AG10803 (cell line): Measurements from ENCODE around the gene MAPK10.

Experiments
- DNase-seq: peaks from one replicate; pipeline ENCODE4 v3.0.0; 2010; ENCODE audit warnings: low read depth
- H3K4me3 ChIP-seq: 2 replicates; pipeline ENCODE4 v1.5.1; 2011; ENCODE audit warnings: mild to moderate bottlenecking, low read length, control low read depth
- CTCF ChIP-seq: conservative IDR thresholded peaks from 2 replicates; pipeline ENCODE4 v1.5.1; 2011; ENCODE audit warnings: mild to moderate bottlenecking, low read length, control low read depth, inconsistent platforms

Gene MAPK10

DNA sequence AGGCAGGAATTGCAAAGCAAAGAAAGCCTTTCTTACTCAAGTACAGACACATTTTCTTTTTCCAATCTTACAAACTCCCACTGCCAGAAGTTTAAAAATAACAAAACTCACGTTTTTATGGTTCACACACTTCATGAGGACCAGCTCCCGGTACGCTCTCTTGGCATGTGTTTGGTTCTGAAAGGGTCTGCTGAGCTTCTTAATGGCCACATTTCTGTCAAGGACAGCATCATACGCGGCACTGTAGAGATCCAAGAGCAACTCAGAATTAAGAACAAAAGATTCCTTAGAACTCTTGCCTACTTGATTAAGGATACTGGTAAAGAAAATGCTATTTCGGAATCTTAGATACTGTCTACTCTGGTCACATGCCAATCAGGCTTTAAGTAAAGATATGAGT lies 252.7 kb downstream of the MAPK10 start:
- no peak for TF ChIP-seq CTCF
- no peak for DNase-seq
- no peak overlapping the region for H3K4me3 ChIP-seq

- no peak for DNase-seq
- TF ChIP-seq CTCF, result no peak
- H3K4me3 ChIP-seq, result no peak overlapping the region
These were observed 253.4 kb downstream of the MAPK10 start for GRCh38 chr4:86106475-86106874.

DNA sequence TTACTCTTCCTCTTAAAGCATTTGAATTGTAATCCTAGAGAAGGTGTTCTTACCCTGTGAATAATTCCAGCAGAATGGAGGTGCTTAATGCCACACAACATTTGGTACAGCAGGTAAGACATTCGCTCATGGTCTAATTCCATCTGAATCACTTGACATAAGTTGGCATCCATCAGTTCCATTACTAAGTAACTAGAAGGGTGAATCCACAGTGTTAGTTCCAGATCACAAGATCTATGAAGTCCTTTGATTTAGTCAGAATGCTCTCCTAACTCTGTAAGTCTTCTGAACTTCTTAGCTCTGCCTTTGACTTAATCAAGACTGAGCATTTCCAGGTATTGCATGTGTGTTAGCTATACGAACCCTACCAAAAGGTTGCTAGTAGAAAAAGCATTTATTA lies 258.0 kb downstream of the MAPK10 start:
- TF ChIP-seq CTCF, result no peak
- DNase-seq, result no peak
- no peak overlapping the region for H3K4me3 ChIP-seq

- no peak for TF ChIP-seq CTCF
- DNase-seq, result no peak
- no peak overlapping the region for H3K4me3 ChIP-seq
These were observed 258.4 kb downstream of the MAPK10 start for GRCh38 chr4:86101410-86101809.

DNA sequence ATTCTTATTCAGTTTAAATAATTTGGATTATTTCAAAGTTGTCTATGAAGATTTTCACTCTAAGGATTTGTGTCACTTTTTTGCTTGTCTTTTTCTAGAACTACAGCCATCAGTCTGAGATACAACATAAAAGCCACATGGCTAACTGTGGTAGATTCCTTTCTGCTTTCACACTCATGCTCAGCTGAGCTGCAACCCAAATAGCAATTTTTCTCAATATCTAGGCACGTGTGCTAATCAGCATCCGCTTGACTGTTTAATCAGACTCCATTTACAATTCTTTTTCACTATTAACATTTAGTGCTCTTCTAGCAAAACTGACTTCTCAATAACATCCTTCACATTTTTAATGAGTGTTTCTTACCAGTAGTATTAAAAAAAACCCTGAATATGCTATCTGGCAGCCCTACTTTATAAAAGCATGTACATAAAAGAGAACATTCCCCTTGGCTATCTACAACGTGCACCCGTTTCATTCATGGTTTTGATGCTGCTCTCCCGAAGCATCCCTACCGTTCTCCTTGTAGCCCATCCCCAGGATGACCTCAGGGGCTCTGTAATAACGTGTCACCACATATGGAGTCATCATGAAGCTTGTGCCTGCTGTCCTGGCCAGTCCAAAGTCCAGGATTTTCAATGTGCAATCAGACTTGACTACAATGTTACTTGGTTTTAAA lies 259.2 kb downstream of the MAPK10 start:
- DNase-seq, result peak; percentile 27
- no peak for TF ChIP-seq CTCF
- no peak overlapping the region for H3K4me3 ChIP-seq

GRCh38 chr4:86099348-86099747 lies 260.5 kb downstream of the MAPK10 start:
- H3K4me3 ChIP-seq, result no peak overlapping the region
- no peak for TF ChIP-seq CTCF
- no peak for DNase-seq

GRCh38 chr4:86098691-86099090 lies 261.2 kb downstream of the MAPK10 start:
- no peak overlapping the region for H3K4me3 ChIP-seq
- no peak for DNase-seq
- no peak for TF ChIP-seq CTCF
